ENCODE data around the gene SLC5A2. TPM values are rescaled to one million over a fixed set of nuclear protein-coding genes. Genes with fewer than 3 reads are reported as not detected.

The SLC5A2 gene
- total and polyA plus RNA-seq, 2 donors from 2014 or later: 4.8 to 208 TPM

- no peaks in the 10 kb centered on the region for H3K27me3 ChIP-seq (ENCODE audit: control insufficient read depth, insufficient read depth, low read length)
- no peak overlapping the region for H3K4me3 ChIP-seq (ENCODE audit: low read length in 3 of 3)
- H3K4me1 ChIP-seq (ENCODE audit: control insufficient read depth in 2 of 3, insufficient read depth in 2 of 3, low read depth in 1 of 3, low read length in 3 of 3): peaks cover 0 to 3% (median 0%) of the 10 kb centered on the region in 3 donors
- no peak overlapping the region for H3K27ac ChIP-seq (ENCODE audit: low read depth in 2 of 2, low read length in 2 of 2)
- no peak for FAIRE-seq
- H3K9ac ChIP-seq (ENCODE audit: low read length in 3 of 3): no peak overlapping the region
- H3K9me3 ChIP-seq (ENCODE audit: control insufficient read depth in 2 of 3, insufficient read depth in 1 of 3, low read length in 3 of 3): no peaks in the 10 kb centered on the region
- H3K36me3 ChIP-seq (ENCODE audit: control insufficient read depth in 2 of 3, insufficient read depth in 3 of 3, low read length in 3 of 3): peaks cover 7 to 18% (median 9%) of the 10 kb centered on the region in 3 donors
- no peak for DNase-seq
- intact Hi-C loops (cut with DNase I): no loop called here
- no peak for TF ChIP-seq CTCF (IDR thresholded peaks at IDR 0.05; ENCODE audit: borderline replicate concordance, extremely low read depth, insufficient read depth)
Measured at GRCh38 chr16:31493506-31494125, 10.7 kb downstream of the SLC5A2 start.

GRCh38 chr16:31496670-31497069 is 13.7 kb downstream of the SLC5A2 start:
- no peaks in the 10 kb centered on the region for H3K4me1 ChIP-seq (ENCODE audit: control insufficient read depth in 2 of 3, insufficient read depth in 2 of 3, low read depth in 1 of 3, low read length in 3 of 3)
- H3K27me3 ChIP-seq (ENCODE audit: control insufficient read depth, insufficient read depth, low read length): no peaks in the 10 kb centered on the region
- H3K27ac ChIP-seq (ENCODE audit: low read depth in 2 of 2, low read length in 2 of 2): no peak overlapping the region
- H3K9me3 ChIP-seq (ENCODE audit: control insufficient read depth in 2 of 3, insufficient read depth in 1 of 3, low read length in 3 of 3): no peaks in the 10 kb centered on the region
- H3K4me3 ChIP-seq (ENCODE audit: low read length in 3 of 3): no peak overlapping the region
- no peak for FAIRE-seq
- no peak overlapping the region for H3K9ac ChIP-seq (ENCODE audit: low read length in 3 of 3)
- no peak for TF ChIP-seq CTCF (IDR thresholded peaks at IDR 0.05; ENCODE audit: borderline replicate concordance, extremely low read depth, insufficient read depth)
- intact Hi-C loops (cut with DNase I): no loop called here
- DNase-seq: no peak
- H3K36me3 ChIP-seq (ENCODE audit: control insufficient read depth in 2 of 3, insufficient read depth in 3 of 3, low read length in 3 of 3): peaks cover 7 to 23% (median 11%) of the 10 kb centered on the region in 3 donors

- Histone ChIP-seq H3K27ac (ENCODE audit: low read depth in 2 of 2, low read length in 2 of 2) (no peak overlapping the region), H3K27me3 (ENCODE audit: control insufficient read depth, insufficient read depth, low read length) (no peaks in the 10 kb centered on the region), H3K36me3 (ENCODE audit: control insufficient read depth in 2 of 3, insufficient read depth in 3 of 3, low read length in 3 of 3) (peaks cover 7 to 12% (median 11%) of the 10 kb centered on the region in 3 donors), H3K9me3 (ENCODE audit: control insufficient read depth in 2 of 3, insufficient read depth in 1 of 3, low read length in 3 of 3) (no peaks in the 10 kb centered on the region), H3K4me1 (ENCODE audit: control insufficient read depth in 2 of 3, insufficient read depth in 2 of 3, low read depth in 1 of 3, low read length in 3 of 3) (no peaks in the 10 kb centered on the region), H3K4me3 (ENCODE audit: low read length in 3 of 3) (no peak overlapping the region), H3K9ac (ENCODE audit: low read length in 3 of 3) (no peak overlapping the region)
- TF ChIP-seq CTCF (IDR thresholded peaks at IDR 0.05; ENCODE audit: borderline replicate concordance, extremely low read depth, insufficient read depth): no peak
- DNase-seq (no peak), FAIRE-seq (no peak)
- intact Hi-C loops (cut with DNase I): no loop called here
Measured at GRCh38 chr16:31498493-31498892, 15.6 kb downstream of the SLC5A2 start.

- no peak for TF ChIP-seq CTCF (IDR thresholded peaks at IDR 0.05; ENCODE audit: borderline replicate concordance, extremely low read depth, insufficient read depth)
- Histone ChIP-seq H3K9me3 (ENCODE audit: control insufficient read depth in 2 of 3, insufficient read depth in 1 of 3, low read length in 3 of 3) (no peaks in the 10 kb centered on the region), H3K27me3 (ENCODE audit: control insufficient read depth, insufficient read depth, low read length) (no peaks in the 10 kb centered on the region), H3K36me3 (ENCODE audit: control insufficient read depth in 2 of 3, insufficient read depth in 3 of 3, low read length in 3 of 3) (peaks cover 7 to 11% (median 9%) of the 10 kb centered on the region in 3 donors), H3K27ac (ENCODE audit: low read depth in 2 of 2, low read length in 2 of 2) (no peak overlapping the region), H3K4me1 (ENCODE audit: control insufficient read depth in 2 of 3, insufficient read depth in 2 of 3, low read depth in 1 of 3, low read length in 3 of 3) (no peaks in the 10 kb centered on the region), H3K9ac (ENCODE audit: low read length in 3 of 3) (no peak overlapping the region), H3K4me3 (ENCODE audit: low read length in 3 of 3) (no peak overlapping the region)
- intact Hi-C loops (cut with DNase I): no loop called here
- no peak for DNase-seq
- no peak for FAIRE-seq
Measured at GRCh38 chr16:31499928-31500327, 17.0 kb downstream of the SLC5A2 start.
